T-helper 1 cell treated with Interleukin-12 subunit alpha and Interleukin-12 subunit beta and Interleukin-4 antibody, amounts not matched to agents 30 μg/mL and 1 μg/mL, for 36 hours (primary cell): Measurements from ENCODE around the gene CHN1.

Experiments
- H3K27ac Mint-ChIP-seq: one replicate; pipeline ENCODE4 v1.8.0; 2021; ENCODE audit warnings: mild to moderate bottlenecking, mixed read lengths
- H3K27me3 Mint-ChIP-seq: one replicate; pipeline ENCODE4 v1.8.0; 2021; ENCODE audit warnings: low read depth, mixed read lengths
- H3K36me3 Mint-ChIP-seq: one replicate; pipeline ENCODE4 v1.8.0; 2021; ENCODE audit warnings: low read depth, mixed read lengths
- H3K4me1 Mint-ChIP-seq: one replicate; pipeline ENCODE4 v1.8.0; 2021; ENCODE audit warnings: low read depth, mixed read lengths
- H3K4me3 Mint-ChIP-seq: one replicate; pipeline ENCODE4 v1.8.0; 2021; ENCODE audit warnings: mild to moderate bottlenecking, moderate library complexity, mixed read lengths
- H3K9me3 Mint-ChIP-seq: one replicate; pipeline ENCODE4 v1.8.0; 2021; ENCODE audit warnings: mixed read lengths

CHN1 gene

DNA sequence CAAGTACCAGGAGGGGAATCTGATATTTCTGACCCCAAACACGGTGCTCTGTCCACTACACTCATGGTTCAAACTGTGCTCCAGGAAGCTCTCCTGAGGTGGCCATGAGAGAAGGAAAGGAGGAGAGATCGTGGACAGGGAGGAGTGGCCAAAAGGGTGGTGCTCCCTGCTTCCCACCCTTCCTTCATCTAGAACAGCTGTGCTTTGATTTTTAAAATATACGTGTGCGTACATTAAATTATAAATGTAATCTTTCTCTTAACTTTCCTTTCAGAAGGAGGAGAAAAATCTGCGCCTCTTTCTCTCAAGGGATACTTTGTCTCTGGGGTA is 232.7 kb downstream of the CHN1 start:
- H3K4me1 Mint-ChIP-seq = peaks cover 18% of the 10 kb centered on the region
- no peak overlapping the region for H3K27ac Mint-ChIP-seq
- no peak overlapping the region for H3K4me3 Mint-ChIP-seq
- no peaks in the 10 kb centered on the region for H3K36me3 Mint-ChIP-seq
- peaks cover 7% of the 10 kb centered on the region for H3K27me3 Mint-ChIP-seq
- H3K9me3 Mint-ChIP-seq = no peaks in the 10 kb centered on the region

- Mint-ChIP-seq H3K4me1 (peaks cover 15% of the 10 kb centered on the region), H3K4me3 (no peak overlapping the region), H3K9me3 (no peaks in the 10 kb centered on the region), H3K36me3 (no peaks in the 10 kb centered on the region), H3K27ac (no peak overlapping the region), H3K27me3 (peaks cover 7% of the 10 kb centered on the region)
Observed at GRCh38 chr2:174771631-174772471, 233.3 kb downstream of the CHN1 start.

DNA sequence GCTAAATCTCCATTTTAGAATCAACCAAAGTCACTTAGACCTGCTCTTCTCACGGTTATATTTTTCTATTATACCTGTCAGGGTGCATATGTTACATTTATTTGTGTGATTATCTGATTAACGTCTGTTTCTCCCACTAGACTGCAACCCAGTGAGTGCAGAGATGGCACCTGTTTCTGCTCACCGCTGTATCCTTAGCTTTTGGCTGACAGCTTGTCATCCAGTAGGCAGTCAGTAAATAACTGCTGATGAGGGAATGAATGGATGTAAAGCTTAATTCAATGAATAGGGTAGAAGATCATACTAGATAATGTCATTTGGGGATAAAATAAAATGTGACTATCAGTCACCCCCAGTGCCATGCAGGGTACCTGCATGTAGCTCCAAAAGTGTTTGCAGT is 234.0 kb downstream of the CHN1 start:
- H3K27ac Mint-ChIP-seq = no peak overlapping the region

DNA sequence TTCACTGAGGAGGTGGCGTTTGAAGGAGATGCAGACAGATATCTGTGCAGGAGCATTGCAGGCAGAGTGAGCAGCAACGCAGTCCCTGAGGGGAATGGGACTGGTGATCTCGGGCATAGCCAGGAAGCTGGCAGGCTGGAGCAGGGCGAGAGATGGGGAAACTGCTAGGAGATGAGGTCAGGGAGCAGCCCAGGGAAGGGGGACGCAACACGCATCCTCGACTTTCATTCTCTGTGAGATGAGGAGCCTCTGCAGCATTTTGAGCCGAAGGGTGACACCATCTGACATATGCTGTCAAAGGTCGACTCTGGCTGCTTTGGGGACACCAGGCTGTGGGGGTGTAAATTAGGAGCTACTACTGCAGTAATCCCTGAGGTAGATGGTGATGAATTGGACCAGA is 236.6 kb downstream of the CHN1 start:
- peaks cover 15% of the 10 kb centered on the region for H3K27me3 Mint-ChIP-seq

More for the DNA sequence above, 234.0 kb downstream of the CHN1 start:
- no peaks in the 10 kb centered on the region for H3K9me3 Mint-ChIP-seq
- peaks cover 9% of the 10 kb centered on the region for H3K4me1 Mint-ChIP-seq
- H3K27me3 Mint-ChIP-seq = peaks cover 10% of the 10 kb centered on the region
- H3K4me3 Mint-ChIP-seq = no peak overlapping the region
- H3K36me3 Mint-ChIP-seq = no peaks in the 10 kb centered on the region

GRCh38 chr2:174766271-174766670 is 238.9 kb downstream of the CHN1 start:
- Mint-ChIP-seq H3K36me3 (no peaks in the 10 kb centered on the region), H3K4me1 (peaks cover 2% of the 10 kb centered on the region), H3K27me3 (peaks cover 15% of the 10 kb centered on the region), H3K9me3 (no peaks in the 10 kb centered on the region), H3K27ac (no peak overlapping the region), H3K4me3 (no peak overlapping the region)

More for the DNA sequence above, 236.6 kb downstream of the CHN1 start:
- Mint-ChIP-seq H3K36me3 (no peaks in the 10 kb centered on the region), H3K27ac (no peak overlapping the region), H3K4me3 (no peak overlapping the region), H3K4me1 (peaks cover 3% of the 10 kb centered on the region), H3K9me3 (no peaks in the 10 kb centered on the region)

DNA sequence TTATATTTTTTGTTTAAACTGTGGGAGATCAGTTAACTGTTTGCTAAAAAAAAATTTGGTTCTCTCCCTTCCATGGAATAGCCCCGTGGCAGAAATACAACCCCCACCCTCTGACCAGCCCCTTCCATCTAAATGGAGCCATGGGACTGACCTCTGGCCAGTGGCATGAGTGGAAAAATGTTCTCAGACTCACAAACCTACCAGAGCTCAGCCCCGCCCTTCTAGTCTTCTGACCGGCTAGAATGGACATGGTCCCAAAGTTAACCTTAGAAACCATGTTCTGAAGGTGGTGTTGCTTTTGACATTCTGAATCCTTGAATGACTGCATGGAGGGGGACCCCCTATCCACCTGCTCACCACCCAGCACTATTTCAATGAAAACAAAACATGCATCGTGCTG is 239.6 kb downstream of the CHN1 start:
- H3K27ac Mint-ChIP-seq = no peak overlapping the region
- no peak overlapping the region for H3K4me3 Mint-ChIP-seq
- H3K27me3 Mint-ChIP-seq = peaks cover 15% of the 10 kb centered on the region
- H3K9me3 Mint-ChIP-seq = no peaks in the 10 kb centered on the region
- no peaks in the 10 kb centered on the region for H3K36me3 Mint-ChIP-seq
- peaks cover 2% of the 10 kb centered on the region for H3K4me1 Mint-ChIP-seq

GRCh38 chr2:174764280-174765255 is 240.6 kb downstream of the CHN1 start, which contains the start of gene CHRNA1:
Gene CHRNA1 (minus strand): TSS chr2:174764472. CDS start chr2:174764394, 78 bp downstream.
- no peaks in the 10 kb centered on the region for H3K9me3 Mint-ChIP-seq
- H3K4me3 Mint-ChIP-seq = no peak within 1 kb of the TSS
- H3K36me3 Mint-ChIP-seq = no peaks in the 10 kb centered on the region
- peaks cover 2% of the 10 kb centered on the region for H3K4me1 Mint-ChIP-seq
- H3K27ac Mint-ChIP-seq = no peak within 1 kb of the TSS
- H3K27me3 Mint-ChIP-seq = peaks cover 19% of the 10 kb centered on the region

DNA sequence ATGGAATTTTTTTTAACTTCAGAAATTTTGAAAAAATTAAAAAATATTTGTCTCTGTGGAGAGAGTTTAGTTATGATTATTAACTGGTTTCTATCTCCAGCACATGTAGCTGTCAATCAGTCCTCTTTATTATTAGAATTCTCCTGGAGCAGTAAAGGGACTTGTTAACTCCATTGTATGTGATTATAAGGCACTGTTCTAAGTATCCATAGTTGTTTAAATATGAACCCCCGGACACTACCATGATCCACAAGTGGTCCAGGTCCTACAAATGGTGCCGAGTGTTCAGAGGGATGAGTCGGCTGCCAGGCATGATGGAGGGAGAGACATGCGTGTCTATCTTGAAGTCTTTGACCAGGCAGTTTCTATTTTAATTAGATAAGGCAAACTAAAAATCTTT is 241.4 kb downstream of the CHN1 start:
- Mint-ChIP-seq H3K27me3 (peaks cover 21% of the 10 kb centered on the region), H3K4me3 (no peak overlapping the region)

DNA sequence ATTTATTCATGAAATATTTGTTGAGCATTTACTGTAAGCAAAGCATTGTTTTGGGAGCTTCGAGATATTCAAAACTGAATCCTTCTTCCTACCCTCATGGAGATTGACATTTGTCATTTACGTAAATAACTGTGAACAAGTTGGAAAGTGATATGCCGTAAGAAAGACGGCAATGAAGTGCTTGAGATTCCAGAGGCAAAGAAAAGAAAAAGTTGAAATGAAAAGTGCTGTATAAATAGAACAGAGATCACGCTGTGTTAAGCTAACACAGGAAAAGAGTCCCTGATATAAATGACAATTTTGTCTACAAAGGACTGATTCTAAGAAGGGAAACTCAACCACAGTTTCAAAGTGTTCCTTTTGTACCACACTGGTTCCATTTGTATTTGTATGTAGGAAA is 242.7 kb downstream of the CHN1 start:
- Mint-ChIP-seq H3K4me3 (no peak overlapping the region), H3K36me3 (no peaks in the 10 kb centered on the region), H3K27me3 (peaks cover 17% of the 10 kb centered on the region), H3K9me3 (no peaks in the 10 kb centered on the region), H3K27ac (no peak overlapping the region), H3K4me1 (peaks cover 2% of the 10 kb centered on the region)

More for the DNA sequence above, 241.4 kb downstream of the CHN1 start:
- Mint-ChIP-seq H3K27ac (no peak overlapping the region), H3K4me1 (peaks cover 2% of the 10 kb centered on the region), H3K36me3 (no peaks in the 10 kb centered on the region), H3K9me3 (no peaks in the 10 kb centered on the region)

GRCh38 chr2:174761837-174762236 is 243.3 kb downstream of the CHN1 start:
- Mint-ChIP-seq H3K4me1 (peaks cover 2% of the 10 kb centered on the region), H3K4me3 (no peak overlapping the region), H3K27ac (no peak overlapping the region), H3K36me3 (no peaks in the 10 kb centered on the region), H3K27me3 (peaks cover 17% of the 10 kb centered on the region), H3K9me3 (no peaks in the 10 kb centered on the region)

DNA sequence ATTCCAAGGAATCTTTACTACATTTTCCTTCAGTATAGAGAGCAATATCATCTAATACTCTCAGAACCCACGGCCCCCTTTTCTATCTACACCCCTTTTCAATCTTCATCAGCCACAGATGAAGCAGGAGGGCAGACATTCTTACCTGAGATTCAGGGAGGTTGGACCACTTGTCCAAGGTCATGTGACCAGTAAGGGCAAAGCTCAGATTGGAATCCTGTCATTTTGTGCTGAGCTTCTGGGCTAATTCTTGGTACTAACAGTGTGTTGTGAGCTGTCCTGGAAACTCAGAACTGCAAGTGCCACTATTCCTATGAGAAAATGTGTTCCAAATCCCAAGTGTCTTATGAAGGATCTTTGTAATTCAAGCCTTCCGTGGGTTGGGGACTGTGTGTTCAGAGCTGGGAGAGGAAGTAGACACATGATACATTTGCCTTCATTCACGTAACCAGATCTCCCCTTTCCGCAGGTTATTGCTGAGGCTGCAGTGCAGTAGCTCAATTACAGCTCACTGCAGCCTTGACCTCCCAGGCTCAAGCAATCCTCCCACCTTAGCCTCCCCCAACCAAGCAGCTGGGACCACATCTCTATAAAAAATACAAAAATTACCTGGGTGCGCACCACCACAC is 244.2 kb downstream of the CHN1 start:
- Mint-ChIP-seq H3K27ac (no peak overlapping the region), H3K27me3 (peaks cover 12% of the 10 kb centered on the region), H3K4me1 (peaks cover 2% of the 10 kb centered on the region), H3K36me3 (no peaks in the 10 kb centered on the region), H3K4me3 (no peak overlapping the region), H3K9me3 (no peaks in the 10 kb centered on the region)

GRCh38 chr2:174759381-174760065 is 245.7 kb downstream of the CHN1 start:
- Mint-ChIP-seq H3K9me3 (no peaks in the 10 kb centered on the region), H3K27ac (no peak overlapping the region), H3K4me3 (no peak overlapping the region), H3K4me1 (peaks cover 2% of the 10 kb centered on the region), H3K27me3 (peaks cover 9% of the 10 kb centered on the region), H3K36me3 (no peaks in the 10 kb centered on the region)

GRCh38 chr2:174756743-174757142 is 248.4 kb downstream of the CHN1 start:
- peaks cover 9% of the 10 kb centered on the region for H3K27me3 Mint-ChIP-seq
- peaks cover 13% of the 10 kb centered on the region for H3K4me1 Mint-ChIP-seq
- no peaks in the 10 kb centered on the region for H3K36me3 Mint-ChIP-seq

More at GRCh38 chr2:174756743-174757142, 248.4 kb downstream of the CHN1 start:
- H3K4me3 Mint-ChIP-seq = no peak overlapping the region
- H3K27ac Mint-ChIP-seq = no peak overlapping the region
- no peaks in the 10 kb centered on the region for H3K9me3 Mint-ChIP-seq
